Fibroblast of lung (primary cell): ENCODE measurements around the gene SRGAP1. TPM values are rescaled to one million over a fixed set of nuclear protein-coding genes. Genes with fewer than 3 reads are reported as not detected.
A peak's percentile ranks its signal among the peaks of the same experiment; 100 is the strongest.

Experiments used
- DNase-seq, 2 donors: peaks; one replicate each; pipeline versions ENCODE4 v3.0.0 to v3.0.0-alpha.2; 2010; ENCODE audit warnings: low read depth in 2 of 2
- H2AFZ ChIP-seq: 2 replicates; pipeline ENCODE4 v1.5.1; 2012; ENCODE audit warnings: low read length, control low read depth, inconsistent platforms
- H3K27ac ChIP-seq: 2 replicates; pipeline ENCODE4 v1.5.1; 2011; ENCODE audit warnings: low read length, control low read depth; ENCODE audit not compliant: insufficient read depth
- H3K27me3 ChIP-seq: 2 replicates; pipeline ENCODE4 v1.5.1; 2011; ENCODE audit warnings: mild to moderate bottlenecking, low read length; ENCODE audit not compliant: control insufficient read depth, insufficient read depth
- H3K36me3 ChIP-seq: 2 replicates; pipeline ENCODE4 v1.5.1; 2011; ENCODE audit warnings: low read length; ENCODE audit not compliant: control insufficient read depth, insufficient read depth
- H3K4me1 ChIP-seq: 2 replicates; pipeline ENCODE4 v1.5.1; 2011; ENCODE audit warnings: low read length; ENCODE audit not compliant: control insufficient read depth, insufficient read depth; ENCODE audit errors: extremely low read depth
- H3K4me2 ChIP-seq: 2 replicates; pipeline ENCODE4 v1.5.1; 2011; ENCODE audit warnings: low read length, control low read depth; ENCODE audit not compliant: insufficient read depth; ENCODE audit errors: extremely low read depth
- H3K4me3 ChIP-seq, 4 experiments: fragments of 200-600 bp in 1 of 4; sonication (generic) in 1 of 4; replicated peaks in 1 of 4; 2 replicates each; pipeline ENCODE4 v1.5.1; 2011 to 2016; ENCODE audit warnings: low read length in 4 of 4, low read depth in 3 of 4, mild to moderate bottlenecking in 3 of 4, control low read depth in 2 of 4, inconsistent platforms in 1 of 4, mixed read lengths in 1 of 4; ENCODE audit not compliant: insufficient read depth in 1 of 4; ENCODE audit errors: control extremely low read depth in 1 of 4
- H3K79me2 ChIP-seq: 2 replicates; pipeline ENCODE4 v1.5.1; 2012; ENCODE audit warnings: mild to moderate bottlenecking, low read length, inconsistent platforms; ENCODE audit not compliant: control insufficient read depth, insufficient read depth
- H3K9ac ChIP-seq: 2 replicates; pipeline ENCODE4 v1.5.1; 2011; ENCODE audit warnings: mild to moderate bottlenecking, low read length, control low read depth; ENCODE audit not compliant: insufficient read depth
- H3K9me3 ChIP-seq: 2 replicates; pipeline ENCODE4 v1.5.1; 2012; ENCODE audit warnings: low read depth, low read length; ENCODE audit not compliant: control insufficient read depth, insufficient read depth
- H4K20me1 ChIP-seq: 2 replicates; pipeline ENCODE4 v1.5.1; 2011; ENCODE audit warnings: low read length; ENCODE audit not compliant: control insufficient read depth, insufficient read depth; ENCODE audit errors: extremely low read depth
- EZH2 ChIP-seq: IDR thresholded peaks from 2 replicates; pipeline ENCODE4 v1.5.1; 2012; ENCODE audit warnings: low read length, control low read depth, mild to moderate bottlenecking; ENCODE audit errors: missing control alignments
- polyA plus RNA-seq, 2 donors: library from polyadenylated mRNA; depleted of rRNA in 1 of 2; stranded (reverse) in 1 of 2; unstranded in 1 of 2; fragments of >200 nt; gene quantifications; 2 replicates each; pipeline ENCODE4 v1.2.1, GENCODE V29; 2011 to 2012; ENCODE audit warnings: missing spikeins in 1 of 2
- total RNA-seq: library from RNA; depleted of rRNA; stranded (reverse); fragments of >200 nt; gene quantifications from 2 replicates; pipeline ENCODE4 v1.2.1, GENCODE V29; 2014
- TF ChIP-seq, protein P1 (sequence below), 2 donors: IDR thresholded peaks in 1 of 2; conservative IDR thresholded peaks in 1 of 2; 1 replicate in 1 of 2; 2 replicates in 1 of 2; pipeline ENCODE4 v1.5.1; 2011 to 2012; ENCODE audit warnings: low read length in 2 of 2, control low read depth in 1 of 2, inconsistent platforms in 1 of 2, low read depth in 1 of 2, mild to moderate bottlenecking in 1 of 2

SRGAP1 gene
- total and polyA plus RNA-seq, 2 donors (not counting 1 experiment from before 2014, with no cell fraction given): 18.9 to 30.2 TPM

DNA sequence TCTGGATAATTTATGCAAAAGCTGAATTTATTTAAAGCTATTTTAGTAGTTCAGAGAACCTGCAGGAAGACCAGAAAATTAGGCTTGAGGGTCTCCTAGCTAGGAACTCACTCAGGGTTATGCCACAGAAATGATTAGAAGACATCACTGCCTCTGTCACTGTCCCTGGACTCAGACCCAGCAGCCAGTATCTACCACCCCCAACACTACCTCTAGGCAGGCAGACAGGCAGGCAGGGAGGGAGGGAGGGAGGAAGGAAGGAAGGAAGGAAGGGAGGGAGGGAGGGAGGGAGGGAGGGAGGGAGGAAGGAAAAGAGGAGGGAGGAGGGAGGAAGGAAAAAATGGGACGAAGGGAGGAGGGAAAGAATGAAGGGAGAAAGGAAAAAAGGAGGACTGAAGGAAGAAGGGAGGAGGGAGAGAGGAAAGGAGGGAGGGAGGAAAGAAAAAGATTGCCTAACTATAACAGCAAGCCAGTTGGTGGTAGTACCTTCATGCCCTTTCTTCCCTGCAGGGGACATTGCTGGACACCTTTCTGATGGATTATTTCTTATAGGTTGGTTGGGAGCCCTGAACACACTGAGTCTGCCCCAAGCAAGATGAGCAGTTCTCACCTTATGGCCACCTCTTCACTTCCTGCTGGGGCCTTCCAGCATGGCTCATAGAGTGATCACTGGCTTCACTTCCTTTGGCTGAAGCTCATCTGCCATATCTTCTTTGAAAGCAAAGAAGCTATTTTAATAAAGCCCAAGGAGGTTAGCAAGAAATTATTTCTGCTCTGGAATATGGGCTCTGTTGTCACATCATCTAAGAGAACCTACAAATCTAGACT lies 327.9 kb downstream of the SRGAP1 start:
- Histone ChIP-seq H3K9ac (no peak overlapping the region), H3K4me3 (no peak overlapping the region), H3K4me1 (peaks cover 12% of the 10 kb centered on the region), H3K27ac (peak overlapping the region; percentile 48), H4K20me1 (no peaks in the 10 kb centered on the region), H3K79me2 (no peaks in the 10 kb centered on the region), H2AFZ (no peak overlapping the region), H3K36me3 (no peaks in the 10 kb centered on the region), H3K27me3 (no peaks in the 10 kb centered on the region), H3K4me2 (no peak overlapping the region), H3K9me3 (no peaks in the 10 kb centered on the region)
- TF ChIP-seq, protein P1, sequence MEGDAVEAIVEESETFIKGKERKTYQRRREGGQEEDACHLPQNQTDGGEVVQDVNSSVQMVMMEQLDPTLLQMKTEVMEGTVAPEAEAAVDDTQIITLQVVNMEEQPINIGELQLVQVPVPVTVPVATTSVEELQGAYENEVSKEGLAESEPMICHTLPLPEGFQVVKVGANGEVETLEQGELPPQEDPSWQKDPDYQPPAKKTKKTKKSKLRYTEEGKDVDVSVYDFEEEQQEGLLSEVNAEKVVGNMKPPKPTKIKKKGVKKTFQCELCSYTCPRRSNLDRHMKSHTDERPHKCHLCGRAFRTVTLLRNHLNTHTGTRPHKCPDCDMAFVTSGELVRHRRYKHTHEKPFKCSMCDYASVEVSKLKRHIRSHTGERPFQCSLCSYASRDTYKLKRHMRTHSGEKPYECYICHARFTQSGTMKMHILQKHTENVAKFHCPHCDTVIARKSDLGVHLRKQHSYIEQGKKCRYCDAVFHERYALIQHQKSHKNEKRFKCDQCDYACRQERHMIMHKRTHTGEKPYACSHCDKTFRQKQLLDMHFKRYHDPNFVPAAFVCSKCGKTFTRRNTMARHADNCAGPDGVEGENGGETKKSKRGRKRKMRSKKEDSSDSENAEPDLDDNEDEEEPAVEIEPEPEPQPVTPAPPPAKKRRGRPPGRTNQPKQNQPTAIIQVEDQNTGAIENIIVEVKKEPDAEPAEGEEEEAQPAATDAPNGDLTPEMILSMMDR (conservative IDR thresholded peaks at IDR 0.05 in 1 of 2, IDR thresholded peaks at IDR 0.05 in 1 of 2; ENCODE audit: low read depth in 1 of 2, low read length in 2 of 2): no peak
- no peak for TF ChIP-seq EZH2
- DNase-seq: no peak

DNA sequence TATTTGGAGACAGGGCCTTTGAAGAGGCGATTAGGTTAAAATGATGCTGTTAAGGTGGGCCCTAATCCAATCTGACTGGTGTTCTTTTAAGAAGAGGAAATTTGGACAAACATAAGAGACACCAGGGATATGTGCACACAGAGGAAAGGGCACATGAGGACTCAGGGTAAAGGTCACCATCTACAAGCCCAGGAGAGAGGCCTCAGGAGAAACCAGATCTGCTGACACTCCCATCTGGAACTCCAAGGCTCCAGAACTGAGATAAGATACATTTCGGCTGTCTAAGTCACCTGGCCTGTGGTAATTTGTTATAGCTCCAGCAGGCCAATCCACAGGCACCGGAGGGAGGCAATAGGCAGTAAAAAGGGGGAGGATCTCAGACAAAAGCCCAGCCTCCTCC lies 329.0 kb downstream of the SRGAP1 start:
- DNase-seq: no peak
- Histone ChIP-seq H3K27ac (no peak overlapping the region), H3K27me3 (no peaks in the 10 kb centered on the region), H3K9me3 (no peaks in the 10 kb centered on the region), H3K79me2 (no peaks in the 10 kb centered on the region), H3K4me3 (no peak overlapping the region), H3K4me1 (peaks cover 20% of the 10 kb centered on the region), H3K9ac (no peak overlapping the region), H2AFZ (no peak overlapping the region), H4K20me1 (no peaks in the 10 kb centered on the region), H3K4me2 (no peak overlapping the region), H3K36me3 (no peaks in the 10 kb centered on the region)
- no peak for TF ChIP-seq EZH2
- TF ChIP-seq, protein P1 (conservative IDR thresholded peaks at IDR 0.05 in 1 of 2, IDR thresholded peaks at IDR 0.05 in 1 of 2; ENCODE audit: low read depth in 1 of 2, low read length in 2 of 2): no peak

DNA sequence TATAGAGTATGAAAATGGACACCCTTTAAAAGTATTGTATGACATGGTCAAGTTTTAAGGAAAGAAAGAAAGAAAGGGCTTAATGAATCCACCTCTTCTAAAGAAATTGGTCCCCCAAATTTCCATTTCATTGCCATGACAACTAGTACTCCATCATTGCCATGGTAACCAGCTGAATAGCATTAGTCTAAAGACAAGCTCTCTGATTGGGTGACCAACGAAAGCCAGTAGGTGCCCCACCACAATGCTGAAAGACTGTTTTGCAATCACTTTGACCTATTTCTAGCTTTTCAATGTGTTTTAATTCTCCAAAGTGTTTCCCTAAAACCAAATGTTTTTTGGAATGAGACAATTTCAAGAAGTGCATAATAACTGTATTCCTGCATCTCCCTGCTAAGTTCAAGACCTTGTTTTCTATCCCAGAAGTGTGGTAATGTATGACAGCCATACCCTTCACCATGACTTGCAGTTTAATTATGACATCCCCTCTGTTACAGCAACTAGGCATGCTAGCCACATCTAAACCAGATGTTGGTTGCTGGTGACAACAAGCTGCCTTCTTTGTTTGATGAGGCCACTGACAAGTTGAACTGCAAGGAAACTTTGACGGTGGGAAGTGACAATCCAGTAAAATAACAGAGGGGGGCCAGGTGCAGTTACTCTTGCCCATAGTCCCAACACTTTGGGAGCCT lies 330.9 kb downstream of the SRGAP1 start:
- peaks cover 25% of the 10 kb centered on the region for H3K4me1 ChIP-seq
- peak in 1 of 2 donors; percentile 50 for DNase-seq
- peak overlapping the region; percentile 23 for H3K27ac ChIP-seq
- no peaks in the 10 kb centered on the region for H3K9me3 ChIP-seq
- no peaks in the 10 kb centered on the region for H3K36me3 ChIP-seq
- no peak overlapping the region for H3K9ac ChIP-seq
- H4K20me1 ChIP-seq: no peaks in the 10 kb centered on the region
- H2AFZ ChIP-seq: no peak overlapping the region
- H3K4me2 ChIP-seq: no peak overlapping the region
- H3K79me2 ChIP-seq: no peaks in the 10 kb centered on the region
- TF ChIP-seq EZH2: no peak
- TF ChIP-seq, protein P1 (conservative IDR thresholded peaks at IDR 0.05 in 1 of 2, IDR thresholded peaks at IDR 0.05 in 1 of 2; ENCODE audit: low read depth in 1 of 2, low read length in 2 of 2): no peak
- no peak overlapping the region for H3K4me3 ChIP-seq
- no peaks in the 10 kb centered on the region for H3K27me3 ChIP-seq
